Endothelial cell of umbilical vein (primary cell): Measurements from ENCODE around the gene CPNE7. TPM values are rescaled to one million over a fixed set of nuclear protein-coding genes. Genes with fewer than 3 reads are reported as not detected.

Experiments
- BruUV-seq: library from RNA; stranded (reverse); fragments of 400-500 nt; replicated peaks from 2 replicates; lab custom pipeline; 2021; lab: Mats Ljungman, UMichigan
- CTCF ChIA-PET: fragments of 300-600, 350-600 bp; sonication (Branson Sonifier 250); formaldehyde crosslinking; loops from one replicate; lab custom pipeline; 2021; ENCODE audit warnings: antibody characterized with exemption, inconsistent platforms; lab: Charles Lee
- POLR2A ChIA-PET: fragments of 300-600, 350-600 bp; sonication (Branson Sonifier 250); formaldehyde crosslinking; loops from one replicate; lab custom pipeline; 2021; ENCODE audit warnings: antibody characterized with exemption, inconsistent platforms; lab: Charles Lee
- DNase-seq: peaks from one replicate; pipeline ENCODE4 v3.0.0-alpha.2; 2011; ENCODE audit warnings: low read depth, low spot score
- FAIRE-seq: peaks from 2 replicates; lab custom pipeline; 2011; peaks lifted over from hg19 to GRCh38; lab: Jason Lieb, UNC
- H2AFZ ChIP-seq: 2 replicates; pipeline ENCODE4 v1.6.0; 2012; ENCODE audit warnings: low read depth, low read length, control low read depth, inconsistent platforms
- H3K27ac ChIP-seq: 2 replicates; pipeline ENCODE4 v1.5.1; 2011; ENCODE audit warnings: low read depth, mild to moderate bottlenecking, control low read depth, low read length, moderate library complexity; ENCODE audit not compliant: insufficient read depth
- H3K27me3 ChIP-seq, 2 experiments: 2 replicates each; pipeline versions ENCODE4 v1.6.0 to v1.6.1; 2011; ENCODE audit warnings: low read length in 2 of 2, mixed read lengths in 1 of 2; ENCODE audit not compliant: control insufficient read depth in 2 of 2, insufficient read depth in 2 of 2
- H3K36me3 ChIP-seq, 2 experiments: 2 replicates in 1 of 2; 3 replicates in 1 of 2; pipeline ENCODE4 v1.5.1; 2011; ENCODE audit warnings: low read length in 2 of 2, mild to moderate bottlenecking in 1 of 2, moderate library complexity in 1 of 2; ENCODE audit not compliant: control insufficient read depth in 2 of 2, insufficient read depth in 2 of 2; ENCODE audit errors: extremely low read depth in 1 of 2
- H3K4me1 ChIP-seq: 3 replicates; pipeline ENCODE4 v1.5.1; 2011; ENCODE audit warnings: mild to moderate bottlenecking, low read length; ENCODE audit not compliant: control insufficient read depth, insufficient read depth; ENCODE audit errors: extremely low read depth
- H3K4me2 ChIP-seq: 2 replicates; pipeline ENCODE4 v1.6.1; 2011; ENCODE audit warnings: low read length, control low read depth, mixed read lengths; ENCODE audit not compliant: insufficient read depth
- H3K4me3 ChIP-seq, 3 experiments: fragments of 200-600 bp in 1 of 3; sonication (generic), shearing (Covaris generic) in 1 of 3; replicated peaks in 1 of 3; 2 replicates each; pipeline ENCODE4 v1.5.1; 2011 to 2016; ENCODE audit warnings: control low read depth in 3 of 3, low read length in 3 of 3, mild to moderate bottlenecking in 2 of 3, inconsistent platforms in 1 of 3, low read depth in 1 of 3, moderate library complexity in 1 of 3; ENCODE audit not compliant: insufficient read depth in 1 of 3
- H3K79me2 ChIP-seq: 2 replicates; pipeline ENCODE4 v1.6.0; 2012; ENCODE audit warnings: low read length, inconsistent platforms; ENCODE audit not compliant: control insufficient read depth, insufficient read depth
- H3K9ac ChIP-seq: replicated peaks from 2 replicates; pipeline ENCODE3; 2011; ENCODE audit warnings: low read length, control low read depth; ENCODE audit not compliant: insufficient read depth; ENCODE audit errors: extremely low read depth
- H3K9me1 ChIP-seq: replicated peaks from 3 replicates; pipeline ENCODE4 v1.6.0; 2011; ENCODE audit warnings: mild to moderate bottlenecking, low read length; ENCODE audit not compliant: control insufficient read depth, insufficient read depth; ENCODE audit errors: extremely low read depth
- H3K9me3 ChIP-seq: replicated peaks from 2 replicates; pipeline ENCODE4 v1.5.1; 2012; ENCODE audit warnings: low read length, inconsistent platforms; ENCODE audit not compliant: control insufficient read depth, insufficient read depth
- H4K20me1 ChIP-seq: replicated peaks from 2 replicates; pipeline ENCODE3; 2011; ENCODE audit warnings: mild to moderate bottlenecking, low read length; ENCODE audit not compliant: control insufficient read depth, insufficient read depth; ENCODE audit errors: extremely low read depth
- EZH2 ChIP-seq: IDR thresholded peaks from 2 replicates; pipeline ENCODE4 v1.6.1; 2012; ENCODE audit warnings: borderline replicate concordance, low read depth, mild to moderate bottlenecking, moderate library complexity, low read length, inconsistent platforms; ENCODE audit not compliant: severe bottlenecking
- FOS ChIP-seq: IDR thresholded peaks from 2 replicates; pipeline ENCODE4 v1.6.1; 2011; ENCODE audit warnings: mild to moderate bottlenecking, low read length, moderate library complexity, borderline replicate concordance; ENCODE audit not compliant: insufficient read depth
- GATA2 ChIP-seq: IDR thresholded peaks from 2 replicates; pipeline ENCODE4 v1.7.0; 2011; ENCODE audit warnings: low read depth, mild to moderate bottlenecking, moderate library complexity, mixed read lengths, low read length; ENCODE audit not compliant: insufficient read length, insufficient read depth
- JUN ChIP-seq: IDR thresholded peaks from 2 replicates; pipeline ENCODE4 v1.6.1; 2011; ENCODE audit warnings: borderline replicate concordance, low read depth; ENCODE audit not compliant: insufficient read length, insufficient read depth
- MYC ChIP-seq: IDR thresholded peaks from one replicate; pipeline ENCODE4 v1.6.1; 2011; ENCODE audit warnings: mild to moderate bottlenecking, low read depth, low read length
- POLR2A ChIP-seq: IDR thresholded peaks from 2 replicates; pipeline ENCODE4 v1.6.1; 2012; ENCODE audit warnings: low read depth, mild to moderate bottlenecking, control low read depth, low read length
- POLR2AphosphoS5 ChIP-seq: IDR thresholded peaks from 2 replicates; pipeline ENCODE4 v1.6.1; 2012; ENCODE audit warnings: low read depth, mild to moderate bottlenecking, control low read depth, low read length, moderate library complexity; ENCODE audit not compliant: insufficient read depth
- dilution Hi-C: fragments of 300-500 bp; cut with MboI; formaldehyde crosslinking; loops from one replicate; pipeline ENCODE4 v1.15.0; 2019; ENCODE audit warnings: low sequenced_read_pairs; ENCODE audit not compliant: extremely low pct_ligation_motif_present
- intact Hi-C: fragments of 100-400 bp; cut with micrococcal nuclease; formaldehyde crosslinking; loops from one replicate; pipeline ENCODE4 v1.10.0; 2022
- polyA plus RNA-seq, 4 experiments: library from polyadenylated mRNA; depleted of rRNA in 3 of 4; stranded (reverse) in 3 of 4; unstranded in 1 of 4; fragments of >200 nt; gene quantifications; 2 replicates each; pipeline versions ENCODE4 v1.2.1 to v1.2.3, GENCODE V29; 2011 to 2012; ENCODE audit warnings: missing spikeins in 1 of 4
- total RNA-seq: library from RNA; stranded (reverse); gene quantifications from 2 replicates; pipeline ENCODE4 v1.2.3, GENCODE V29; 2021
- TF ChIP-seq, protein P1 (sequence below), 2 donors: IDR thresholded peaks; 1 replicate in 1 of 2; 2 replicates in 1 of 2; pipeline ENCODE4 v1.5.1; 2011; ENCODE audit warnings: low read length in 2 of 2, mild to moderate bottlenecking in 2 of 2, moderate library complexity in 2 of 2, control low read depth in 1 of 2, inconsistent platforms in 1 of 2, low read depth in 1 of 2; ENCODE audit not compliant: insufficient read depth in 1 of 2; ENCODE audit errors: extremely low read depth in 1 of 2
- TF ChIP-seq, protein P2 (sequence below): IDR thresholded peaks from 2 replicates; pipeline ENCODE4 v1.6.1; 2011; ENCODE audit not compliant: insufficient read depth, insufficient read length

The CPNE7 gene
- total and polyA plus RNA-seq, 2 donors (not counting 3 experiments of a cell fraction or from before 2014, with no cell fraction given), result 2.0 to 5.9 TPM

DNA sequence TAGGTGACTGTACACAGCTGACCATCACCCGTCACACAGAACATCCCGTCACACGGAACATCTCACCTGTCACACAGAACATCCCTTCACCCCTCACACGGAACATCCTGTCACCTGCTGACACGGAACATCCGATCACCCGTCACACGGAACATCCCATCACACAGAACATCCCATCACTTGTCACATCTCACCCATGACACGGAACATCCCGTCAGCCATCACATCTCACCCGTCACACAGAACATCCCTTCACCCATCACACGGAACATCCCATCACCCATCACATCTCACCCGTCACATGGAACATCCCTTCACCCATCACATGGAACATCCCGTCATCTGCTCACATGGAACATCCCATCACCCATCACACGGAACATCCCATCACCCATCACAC, 3.8 kb downstream of the CPNE7 start:
- BruUV-seq, result no TSS peak
- Histone ChIP-seq H4K20me1 (no peaks in the 10 kb centered on the region), H3K27me3 (peaks cover 0 to 1% of the 10 kb centered on the region in 2 experiments), H3K9me1 (no peaks in the 10 kb centered on the region), H3K4me3 (no peak overlapping the region), H3K4me1 (peaks cover 25% of the 10 kb centered on the region), H3K79me2 (no peaks in the 10 kb centered on the region), H3K9ac (no peak overlapping the region), H2AFZ (no peak overlapping the region), H3K36me3 (no peaks in the 10 kb centered on the region), H3K4me2 (no peak overlapping the region), H3K9me3 (no peaks in the 10 kb centered on the region), H3K27ac (no peak overlapping the region)
- dilution Hi-C loops (no loop called here), intact Hi-C loops (loop anchor here (10.0 kb wide), 1 partner anchor 145 kb away; the partner anchor contains the start of genes VPS9D1 and ZNF276)
- TF ChIP-seq, protein P1, sequence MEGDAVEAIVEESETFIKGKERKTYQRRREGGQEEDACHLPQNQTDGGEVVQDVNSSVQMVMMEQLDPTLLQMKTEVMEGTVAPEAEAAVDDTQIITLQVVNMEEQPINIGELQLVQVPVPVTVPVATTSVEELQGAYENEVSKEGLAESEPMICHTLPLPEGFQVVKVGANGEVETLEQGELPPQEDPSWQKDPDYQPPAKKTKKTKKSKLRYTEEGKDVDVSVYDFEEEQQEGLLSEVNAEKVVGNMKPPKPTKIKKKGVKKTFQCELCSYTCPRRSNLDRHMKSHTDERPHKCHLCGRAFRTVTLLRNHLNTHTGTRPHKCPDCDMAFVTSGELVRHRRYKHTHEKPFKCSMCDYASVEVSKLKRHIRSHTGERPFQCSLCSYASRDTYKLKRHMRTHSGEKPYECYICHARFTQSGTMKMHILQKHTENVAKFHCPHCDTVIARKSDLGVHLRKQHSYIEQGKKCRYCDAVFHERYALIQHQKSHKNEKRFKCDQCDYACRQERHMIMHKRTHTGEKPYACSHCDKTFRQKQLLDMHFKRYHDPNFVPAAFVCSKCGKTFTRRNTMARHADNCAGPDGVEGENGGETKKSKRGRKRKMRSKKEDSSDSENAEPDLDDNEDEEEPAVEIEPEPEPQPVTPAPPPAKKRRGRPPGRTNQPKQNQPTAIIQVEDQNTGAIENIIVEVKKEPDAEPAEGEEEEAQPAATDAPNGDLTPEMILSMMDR (IDR thresholded peaks at IDR 0.05; ENCODE audit: extremely low read depth in 1 of 2, insufficient read depth in 1 of 2, low read depth in 1 of 2, low read length in 2 of 2), result no peak
- TF ChIP-seq, protein P2, sequence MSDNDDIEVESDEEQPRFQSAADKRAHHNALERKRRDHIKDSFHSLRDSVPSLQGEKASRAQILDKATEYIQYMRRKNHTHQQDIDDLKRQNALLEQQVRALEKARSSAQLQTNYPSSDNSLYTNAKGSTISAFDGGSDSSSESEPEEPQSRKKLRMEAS, result no peak
- TF ChIP-seq JUN, result no peak
- TF ChIP-seq EZH2, result no peak
- TF ChIP-seq FOS, result no peak
- no peak for TF ChIP-seq POLR2A
- no peak for TF ChIP-seq MYC
- no peak for TF ChIP-seq POLR2AphosphoS5
- TF ChIP-seq GATA2, result no peak
- ChIA-PET POLR2A (no interaction called here), CTCF (no interaction called here)
- DNase-seq (no peak), FAIRE-seq (no peak)
